Heart left ventricle (tissue), 16 donors: Measurements from ENCODE around the gene ST7. TPM values are rescaled to one million over a fixed set of nuclear protein-coding genes. Genes with fewer than 3 reads are reported as not detected.

Source experiments
- ATAC-seq, 4 donors: fragments of 200-7000 bp; cut with Tn5 transposase; one replicate each; pipeline ENCODE4 v1.9.1; 2020 to 2022; ENCODE audit warnings: moderate library complexity in 4 of 4, mild to moderate bottlenecking in 3 of 4, moderate number of reproducible peaks in 1 of 4
- DNase-seq, 5 donors: peaks; one replicate each; pipeline ENCODE4 v3.0.0-alpha.2; 2020
- H3K27ac ChIP-seq, 12 donors: fragments of 200-600 bp; sonication (generic) in 4 of 12; one replicate each; pipeline versions ENCODE4 v1.5.0 to v1.8.0; 2016 to 2022; ENCODE audit warnings: mild to moderate bottlenecking in 2 of 12
- H3K27me3 ChIP-seq, 9 donors: fragments of 200-600 bp; sonication (generic) in 2 of 9; one replicate each; pipeline versions ENCODE4 v1.5.1 to v1.8.0; 2016 to 2022; ENCODE audit warnings: mild to moderate bottlenecking in 3 of 9
- H3K36me3 ChIP-seq, 9 donors: fragments of 200-600 bp; sonication (generic) in 2 of 9; one replicate each; pipeline versions ENCODE4 v1.5.0 to v1.8.0; 2018 to 2022; ENCODE audit warnings: mild to moderate bottlenecking in 2 of 9
- H3K4me1 ChIP-seq, 12 donors: fragments of 200-600 bp; sonication (generic) in 4 of 12; one replicate each; pipeline versions ENCODE4 v1.5.0 to v1.8.0; 2016 to 2022; ENCODE audit warnings: mild to moderate bottlenecking in 3 of 12
- H3K4me3 ChIP-seq, 12 donors: fragments of 200-600 bp; sonication (generic) in 4 of 12; one replicate each; pipeline versions ENCODE4 v1.5.0 to v1.8.0; 2017 to 2022; ENCODE audit warnings: mild to moderate bottlenecking in 9 of 12, moderate library complexity in 4 of 12
- H3K9me3 ChIP-seq, 12 donors: fragments of 200-600 bp; sonication (generic) in 4 of 12; one replicate each; pipeline versions ENCODE4 v1.5.0 to v1.8.0; 2016 to 2022; ENCODE audit warnings: mild to moderate bottlenecking in 1 of 12
- POLR2A ChIP-seq, 2 donors: fragments of 450-650 bp; IDR thresholded peaks; one replicate each; pipeline ENCODE4 v1.6.1; 2017; ENCODE audit warnings: antibody characterized with exemption in 2 of 2, mild to moderate bottlenecking in 2 of 2, moderate library complexity in 2 of 2
- WGBS, 4 donors: extraction: QIAGEN DNeasy Blood & Tissue Kit in 2 of 4; methylation state at CpG; one replicate each; pipeline versions ENCODE4 v1.1.5 to v1.1.7; 2013 to 2018; 5-methylcytosine and 5-hydroxymethylcytosine counted together
- intact Hi-C, 10 donors: fragments of 100-400 bp; cut with DNase I; formaldehyde crosslinking; loops; one replicate each; pipeline versions ENCODE4 v1.11.1 to v1.14.2; 2022
- polyA plus RNA-seq, 2 donors: library from polyadenylated mRNA; stranded (reverse); fragments of 200-250 nt; gene quantifications; one replicate each; pipeline ENCODE4 v1.2.3, GENCODE V29; 2013
- total RNA-seq, 9 donors: library from RNA; depleted of rRNA in 2 of 9; stranded (reverse); fragments of >200 nt in 2 of 9; fragmentation: NEBNext Ultra II Directional in 3 of 9; extraction: Animal tissue kit (Norgen Biotek cat#: 25700) in 3 of 9; gene quantifications; one replicate each; pipeline versions ENCODE4 v1.1.0 to v1.2.4, GENCODE V29; 2016 to 2023
- TF ChIP-seq, protein P1 (sequence below), 12 donors: fragments of 200-600 bp; sonication (generic) in 4 of 12; IDR thresholded peaks; one replicate each; pipeline versions ENCODE4 v1.5.0 to v1.8.0; 2018 to 2022; ENCODE audit warnings: antibody characterized with exemption in 12 of 12, mild to moderate bottlenecking in 5 of 12
- donor health status: ischemic (EF 13 %, LVEDD 7.1; RV severe dilation, severe dysfunction).
- donor health status: healthy with polysubstance abuse.
- donor health status: DM: no; HTN: yes; CAD: no.
- donor health status: DM: no; HTN: no; CAD: no.
- donor health status: ischemic (EF 25% LVEDD 6.9; RV normal size, moderate dysfunction).
- donor health status: ischemic (EF 25% LVEDD 5.7; RV mildly dilated, moderate dysfunction).
- donor health status: healthy.
- donor health status: DM: yes; HTN: yes; CAD: no.
- donor health status: ischemic (EF 35%, LVEDD 5.7; RV mildly dilated, moderate dysfunction).
- donor health status: nonischemic (EF 11% LVEDD 7.7; RV severe dilation, severe dysfunction).
- donor health status: DM: yes; HTN: yes; CAD: no.
- donor health status: PGD.
- donor health status: ischemic (EF 29% LVEDD 5.4; RV normal size, mild dysfunction).
- donor health status: nonischemic (EF 23%, LVEDD 6.1; RV moderate dilation, normal function).

ST7 gene
- total and polyA plus RNA-seq, 11 donors = 16.0 to 41.3 (median 25.5) TPM

DNA sequence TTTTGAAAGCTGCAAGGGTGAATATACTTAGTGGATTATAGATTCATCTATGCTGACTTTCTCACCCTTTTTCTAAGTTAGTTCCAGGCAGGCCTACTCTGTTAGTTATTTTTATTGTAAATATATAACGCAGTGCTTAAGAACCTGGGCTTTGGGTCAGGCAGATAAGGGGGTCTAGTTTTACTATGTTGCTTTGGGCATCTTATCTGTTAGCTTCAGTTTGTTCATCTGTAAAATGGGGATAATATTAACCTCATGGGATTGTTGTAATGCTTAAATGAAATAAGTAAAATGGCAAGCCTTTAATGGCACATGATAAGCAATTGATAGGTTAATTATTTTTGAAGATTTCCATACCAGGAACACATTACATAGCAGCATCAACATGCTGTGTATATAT, 79.5 kb downstream of the ST7 start:
- 74 to 91% (median 79%) methylated on average over 1 of the region's 1 CpG for WGBS, 4 donors
- Histone ChIP-seq H3K36me3 (no peaks in the 10 kb centered on the region), H3K27ac (no peak overlapping the region), H3K4me1 (peaks cover 0 to 28% (median 17%) of the 10 kb centered on the region in 12 donors), H3K4me3 (no peak overlapping the region), H3K27me3 (no peaks in the 10 kb centered on the region), H3K9me3 (peaks cover 0 to 27% (median 6%) of the 10 kb centered on the region in 12 donors)
- no peak for ATAC-seq
- TF ChIP-seq POLR2A (IDR thresholded peaks at IDR 0.05) = no peak
- TF ChIP-seq, protein P1, sequence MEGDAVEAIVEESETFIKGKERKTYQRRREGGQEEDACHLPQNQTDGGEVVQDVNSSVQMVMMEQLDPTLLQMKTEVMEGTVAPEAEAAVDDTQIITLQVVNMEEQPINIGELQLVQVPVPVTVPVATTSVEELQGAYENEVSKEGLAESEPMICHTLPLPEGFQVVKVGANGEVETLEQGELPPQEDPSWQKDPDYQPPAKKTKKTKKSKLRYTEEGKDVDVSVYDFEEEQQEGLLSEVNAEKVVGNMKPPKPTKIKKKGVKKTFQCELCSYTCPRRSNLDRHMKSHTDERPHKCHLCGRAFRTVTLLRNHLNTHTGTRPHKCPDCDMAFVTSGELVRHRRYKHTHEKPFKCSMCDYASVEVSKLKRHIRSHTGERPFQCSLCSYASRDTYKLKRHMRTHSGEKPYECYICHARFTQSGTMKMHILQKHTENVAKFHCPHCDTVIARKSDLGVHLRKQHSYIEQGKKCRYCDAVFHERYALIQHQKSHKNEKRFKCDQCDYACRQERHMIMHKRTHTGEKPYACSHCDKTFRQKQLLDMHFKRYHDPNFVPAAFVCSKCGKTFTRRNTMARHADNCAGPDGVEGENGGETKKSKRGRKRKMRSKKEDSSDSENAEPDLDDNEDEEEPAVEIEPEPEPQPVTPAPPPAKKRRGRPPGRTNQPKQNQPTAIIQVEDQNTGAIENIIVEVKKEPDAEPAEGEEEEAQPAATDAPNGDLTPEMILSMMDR (IDR thresholded peaks at IDR 0.05) = no peak
- DNase-seq = no peak
- intact Hi-C loops = no loop called here

DNA sequence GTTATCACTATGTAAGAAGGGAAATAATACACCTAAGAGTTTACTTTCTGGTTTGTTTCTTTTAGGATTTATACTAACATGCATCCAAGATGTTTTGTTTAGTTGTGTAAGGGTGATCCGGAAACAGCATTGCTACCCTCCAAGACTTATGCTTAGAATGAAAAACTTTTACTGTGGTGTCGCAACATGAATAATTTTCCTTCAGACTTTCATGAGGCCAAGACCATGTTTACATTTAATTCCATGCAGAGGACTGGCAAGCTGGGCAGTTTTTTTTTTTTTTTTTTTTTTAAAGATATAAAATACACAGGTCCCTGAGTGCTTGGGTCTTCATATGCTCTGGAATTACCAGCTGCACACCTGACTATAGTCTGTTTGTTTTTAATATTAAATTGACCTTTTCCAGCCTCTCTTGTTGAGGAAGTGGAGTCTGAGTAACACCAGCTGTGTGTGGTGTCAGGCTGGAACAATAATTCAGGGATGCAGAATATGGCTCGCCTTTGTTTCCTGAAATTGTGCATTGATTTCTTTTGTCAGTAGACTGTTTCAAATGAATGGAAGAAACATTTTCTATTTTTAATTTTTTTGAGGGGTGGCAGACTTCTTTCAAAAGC, 81.7 kb downstream of the ST7 start:
- DNase-seq (no peak), ATAC-seq (peak in 2 of 4 donors; percentile 24 to 51)
- Histone ChIP-seq H3K27me3 (no peaks in the 10 kb centered on the region), H3K36me3 (no peaks in the 10 kb centered on the region), H3K4me3 (no peak overlapping the region), H3K27ac (no peak overlapping the region), H3K4me1 (peaks cover 0 to 28% (median 17%) of the 10 kb centered on the region in 12 donors), H3K9me3 (peaks cover 0 to 12% (median 2%) of the 10 kb centered on the region in 12 donors)
- WGBS, 4 donors = 52 to 55% (median 54%) methylated on average over 3 of the region's 3 CpGs
- no peak for TF ChIP-seq POLR2A (IDR thresholded peaks at IDR 0.05)
- TF ChIP-seq, protein P1 (IDR thresholded peaks at IDR 0.05) = no peak
- intact Hi-C loops = no loop called here

DNA sequence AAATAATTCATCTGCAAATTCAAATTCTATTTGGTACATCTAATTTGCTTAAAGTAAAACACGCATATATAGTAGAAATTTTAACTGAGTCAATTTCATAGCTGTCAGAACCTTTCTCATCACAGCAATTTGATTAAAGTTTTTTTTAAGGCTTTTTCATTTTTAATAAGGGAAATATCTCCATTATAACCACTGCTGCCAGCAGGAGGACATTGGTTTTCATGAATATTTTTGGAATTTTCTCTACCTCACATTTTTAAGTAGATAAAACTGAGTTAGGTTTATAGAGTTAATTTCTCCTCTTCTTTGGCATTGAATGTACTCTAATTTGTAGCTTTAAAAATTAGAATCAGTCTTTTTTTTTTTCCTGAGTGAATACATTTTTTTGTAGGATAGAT, 82.2 kb downstream of the ST7 start:
- DNase-seq = no peak
- Histone ChIP-seq H3K27ac (no peak overlapping the region), H3K4me3 (no peak overlapping the region), H3K27me3 (no peaks in the 10 kb centered on the region), H3K36me3 (no peaks in the 10 kb centered on the region), H3K9me3 (peaks cover 0 to 7% (median 2%) of the 10 kb centered on the region in 12 donors), H3K4me1 (peaks cover 0 to 28% (median 17%) of the 10 kb centered on the region in 12 donors)
- 93 to 98% (median 97%) methylated on average over 1 of the region's 1 CpG for WGBS, 4 donors
- TF ChIP-seq, protein P1 (IDR thresholded peaks at IDR 0.05) = no peak
- no peak for TF ChIP-seq POLR2A (IDR thresholded peaks at IDR 0.05)
- intact Hi-C loops = no loop called here
- ATAC-seq = no peak

DNA sequence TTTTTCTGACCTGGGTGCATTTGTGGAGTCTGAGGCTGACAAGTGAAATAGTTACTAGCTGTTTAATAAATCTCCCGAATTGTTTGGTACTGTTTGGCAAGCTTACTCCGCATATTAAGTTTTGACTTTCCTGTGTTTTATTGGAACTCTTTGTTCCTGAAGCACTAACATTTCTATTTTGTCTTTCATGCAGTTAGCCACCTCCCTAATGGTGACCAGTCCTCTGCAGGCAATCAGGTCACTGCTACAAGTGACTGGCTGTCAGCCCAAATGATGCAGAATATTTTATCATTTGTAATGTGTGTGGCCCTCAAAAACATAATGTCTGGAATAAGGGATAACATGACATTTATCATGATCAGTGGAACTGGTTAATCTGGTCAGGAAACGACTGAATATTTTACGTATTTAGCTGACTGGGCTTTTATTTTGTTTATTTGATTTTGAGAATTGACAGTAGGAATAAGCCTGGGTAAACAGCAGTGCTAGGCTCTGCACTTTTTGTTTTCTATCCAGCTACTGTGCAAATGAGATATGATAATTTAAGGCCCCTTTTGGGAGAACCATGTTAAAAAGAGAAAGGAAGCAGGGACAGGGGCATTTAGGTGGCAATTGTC, 82.9 kb downstream of the ST7 start:
- Histone ChIP-seq H3K36me3 (no peaks in the 10 kb centered on the region), H3K4me3 (no peak overlapping the region), H3K4me1 (peaks cover 0 to 28% (median 17%) of the 10 kb centered on the region in 12 donors), H3K27ac (peak overlapping the region in 1 of 12 donors; percentile 14), H3K27me3 (no peaks in the 10 kb centered on the region), H3K9me3 (no peaks in the 10 kb centered on the region)
- intact Hi-C loops = no loop called here
- WGBS, 4 donors = 46 to 70% (median 57%) methylated on average over 4 of the region's 4 CpGs
- ATAC-seq (peak in 3 of 4 donors; percentile 50 to 59 (median 57)), DNase-seq (no peak)
- TF ChIP-seq, protein P1 (IDR thresholded peaks at IDR 0.05) = no peak
- TF ChIP-seq POLR2A (IDR thresholded peaks at IDR 0.05) = no peak
